ENCODE data around the gene NOP9.

NOP9 gene

GRCh38 chr14:24356208-24356607 lies 56.6 kb downstream of the NOP9 start:
- DNase-seq = no peak
